Breast epithelium (tissue), 3 donors: ENCODE data around the gene DECR2.

Experiments used
- CTCF ChIP-seq, 3 donors: fragments of 450-650 bp; IDR thresholded peaks; one replicate each; pipeline ENCODE4 v1.5.1; 2016 to 2017; ENCODE audit warnings: antibody characterized with exemption in 3 of 3, mild to moderate bottlenecking in 3 of 3, moderate library complexity in 3 of 3
- POLR2AphosphoS5 ChIP-seq, 3 donors: sonication (generic); formaldehyde crosslinking; IDR thresholded peaks; one replicate each; pipeline ENCODE4 v1.6.1; 2017; ENCODE audit warnings: antibody characterized with exemption in 3 of 3

- no peak for TF ChIP-seq POLR2AphosphoS5 (IDR thresholded peaks at IDR 0.05)
- no peak for TF ChIP-seq CTCF (IDR thresholded peaks at IDR 0.05)
These were observed 38.4 kb upstream of the DECR2 start for GRCh38 chr16:363110-363765.
